ENCODE results near the gene SPNS1. TPM values are rescaled to one million over a fixed set of nuclear protein-coding genes. Genes with fewer than 3 reads are reported as not detected.
"Not testable (repeated sequence)": the region's sequence is repeated elsewhere in the genome, so short reads cannot be mapped to it uniquely, and the experiment has no call there.

Gene SPNS1
- total RNA-seq, 2 experiments from 2014 or later = 28.1 to 30.1 TPM

- not testable (repeated sequence) for ATAC-seq (ENCODE audit: low read depth); H3K27ac Mint-ChIP-seq; DNase-seq; H3K36me3 Mint-ChIP-seq; H3K4me1 Mint-ChIP-seq; H3K4me3 Mint-ChIP-seq; H3K27me3 Mint-ChIP-seq; H3K9me3 Mint-ChIP-seq
- POLR2A ChIA-PET = interaction anchor here (1.0 kb wide), 1 partner anchor 146 kb away, joined by 4 read pairs; no protein-coding TSS in a partner anchor
These were observed 4.9 kb upstream of the SPNS1 start for GRCh38 chr16:28969696-28970095.

GRCh38 chr16:28974007-28974436 lies 556 bp upstream of the SPNS1 start:
- no peaks in the 10 kb centered on the region for H3K27me3 Mint-ChIP-seq
- POLR2A ChIA-PET = interaction anchor here (0.6 to 6.2 kb wide), 9 partner anchors 13 to 490 kb away, joined by 3 to 62 read pairs (median 4); partner anchors contain the start of genes ATXN2L and LAT

DNA sequence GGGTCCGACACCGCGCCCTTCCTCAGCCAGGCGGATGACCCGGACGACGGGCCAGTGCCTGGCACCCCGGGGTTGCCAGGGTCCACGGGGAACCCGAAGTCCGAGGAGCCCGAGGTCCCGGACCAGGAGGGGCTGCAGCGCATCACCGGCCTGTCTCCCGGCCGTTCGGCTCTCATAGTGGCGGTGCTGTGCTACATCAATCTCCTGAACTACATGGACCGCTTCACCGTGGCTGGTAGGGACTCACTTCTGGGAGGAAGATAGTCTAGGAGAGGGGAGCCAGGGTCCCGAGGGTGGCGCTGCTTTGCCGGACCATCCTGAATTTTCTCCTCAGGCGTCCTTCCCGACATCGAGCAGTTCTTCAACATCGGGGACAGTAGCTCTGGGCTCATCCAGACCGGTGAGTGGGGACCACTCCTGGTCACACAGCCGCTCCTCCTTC lies 601 bp downstream of the SPNS1 start:
- DNase-seq (no peak), ATAC-seq (ENCODE audit: low read depth) (peak; percentile 13)
- Mint-ChIP-seq H3K27me3 (no peaks in the 10 kb centered on the region), H3K4me1 (peaks cover 21% of the 10 kb centered on the region), H3K9me3 (no peaks in the 10 kb centered on the region), H3K27ac (peak overlapping the region; percentile 88), H3K4me3 (peak overlapping the region; percentile 97), H3K36me3 (peaks cover 3% of the 10 kb centered on the region)
- POLR2A ChIA-PET = interaction anchor here (1.0 to 6.2 kb wide), 3 partner anchors 12 to 50 kb away, joined by 3 to 62 read pairs (median 3); partner anchors contain the start of genes LAT and RABEP2

More at GRCh38 chr16:28974007-28974436, 556 bp upstream of the SPNS1 start:
- Mint-ChIP-seq H3K9me3 (no peaks in the 10 kb centered on the region), H3K27ac (peak overlapping the region; percentile 88), H3K4me1 (peaks cover 23% of the 10 kb centered on the region), H3K36me3 (peaks cover 3% of the 10 kb centered on the region), H3K4me3 (peak overlapping the region; percentile 97)
- peak; percentile 4 for ATAC-seq (ENCODE audit: low read depth)
- no peak for DNase-seq

DNA sequence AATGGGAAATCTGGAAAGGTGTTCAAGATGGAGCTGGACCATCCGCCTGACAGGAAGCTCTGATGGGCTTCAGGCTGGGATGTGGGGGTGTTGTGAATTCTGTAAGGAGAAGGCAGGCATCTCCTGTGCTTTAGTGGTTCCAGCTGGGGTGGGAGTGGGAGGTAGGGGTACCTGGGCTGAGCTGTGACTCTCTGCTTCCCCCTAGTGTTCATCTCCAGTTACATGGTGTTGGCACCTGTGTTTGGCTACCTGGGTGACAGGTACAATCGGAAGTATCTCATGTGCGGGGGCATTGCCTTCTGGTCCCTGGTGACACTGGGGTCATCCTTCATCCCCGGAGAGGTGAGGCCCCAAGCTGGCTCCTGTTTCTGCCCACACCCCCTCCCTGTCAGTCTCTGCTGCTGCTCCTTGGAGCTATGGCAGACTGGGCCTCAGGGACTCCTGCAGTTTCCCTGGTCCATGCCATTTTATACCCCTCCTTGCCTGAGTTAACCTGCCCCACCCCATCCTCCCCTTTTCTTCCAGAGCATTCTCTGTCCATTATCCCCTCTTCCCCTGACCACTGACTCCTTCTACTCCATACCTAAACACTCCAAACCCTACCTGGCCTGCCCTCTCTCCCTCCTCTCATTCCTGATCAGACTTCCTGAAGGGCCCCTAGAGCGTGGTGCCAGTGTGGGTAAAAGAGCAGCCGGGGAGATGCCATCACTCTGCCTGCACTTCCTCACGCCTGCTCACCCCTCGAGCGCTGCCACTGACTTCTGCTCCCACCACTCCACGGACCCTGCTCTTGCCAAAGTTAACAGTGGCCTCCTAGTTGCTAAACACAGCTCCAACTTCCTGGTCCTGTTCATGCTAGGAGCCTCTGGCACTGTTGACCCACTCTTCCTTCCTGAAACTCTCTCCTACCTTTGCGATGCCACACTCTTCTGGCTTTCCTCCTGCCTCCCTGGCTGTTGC lies 3.4 kb downstream of the SPNS1 start:
- peaks cover 27% of the 10 kb centered on the region for H3K36me3 Mint-ChIP-seq
- no peaks in the 10 kb centered on the region for H3K27me3 Mint-ChIP-seq
- ATAC-seq (ENCODE audit: low read depth) (no peak), DNase-seq (no peak)
- H3K4me1 Mint-ChIP-seq = peaks cover 21% of the 10 kb centered on the region
- H3K4me3 Mint-ChIP-seq = no peak overlapping the region
- H3K27ac Mint-ChIP-seq = peak overlapping the region; percentile 80
- POLR2A ChIA-PET = interaction anchor here (0.6 to 6.2 kb wide), 2 partner anchors 9 to 103 kb away, joined by 3 to 62 read pairs; partner anchors contain the start of gene LAT
- H3K9me3 Mint-ChIP-seq = peaks cover 4% of the 10 kb centered on the region

GRCh38 chr16:28980330-28980729 lies 5.8 kb downstream of the SPNS1 start:
- H3K27me3 Mint-ChIP-seq; DNase-seq; H3K4me3 Mint-ChIP-seq; ATAC-seq (ENCODE audit: low read depth); POLR2A ChIA-PET; H3K9me3 Mint-ChIP-seq; H3K27ac Mint-ChIP-seq: not testable (repeated sequence)
- Mint-ChIP-seq H3K4me1 (peaks cover 29% of the 10 kb centered on the region), H3K36me3 (peaks cover 40% of the 10 kb centered on the region)

- no peaks in the 10 kb centered on the region for H3K27me3 Mint-ChIP-seq
- peaks cover 45% of the 10 kb centered on the region for H3K36me3 Mint-ChIP-seq
- H3K9me3 Mint-ChIP-seq = peaks cover 4% of the 10 kb centered on the region
- DNase-seq (no peak), ATAC-seq (ENCODE audit: low read depth) (no peak)
- no peak overlapping the region for H3K27ac Mint-ChIP-seq
- POLR2A ChIA-PET = interaction anchor here (0.9 kb wide), 1 partner anchor 27 kb away, joined by 3 read pairs; no protein-coding TSS in a partner anchor
- H3K4me3 Mint-ChIP-seq = no peak overlapping the region
- H3K4me1 Mint-ChIP-seq = peaks cover 23% of the 10 kb centered on the region
These were observed 6.4 kb downstream of the SPNS1 start for GRCh38 chr16:28980929-28981328.

- H3K4me3 Mint-ChIP-seq = no peak overlapping the region
- ATAC-seq (ENCODE audit: low read depth) = no peak
- H3K27ac Mint-ChIP-seq = peak overlapping the region; percentile 34
- peaks cover 18% of the 10 kb centered on the region for H3K4me1 Mint-ChIP-seq
- no peaks in the 10 kb centered on the region for H3K27me3 Mint-ChIP-seq
- POLR2A ChIA-PET = interaction anchor here (0.9 kb wide), 1 partner anchor 26 kb away, joined by 3 read pairs; no protein-coding TSS in a partner anchor
- H3K9me3 Mint-ChIP-seq = peaks cover 4% of the 10 kb centered on the region
- DNase-seq = peak; percentile 56
- peaks cover 51% of the 10 kb centered on the region for H3K36me3 Mint-ChIP-seq
These were observed 6.9 kb downstream of the SPNS1 start for GRCh38 chr16:28981517-28981916.

DNA sequence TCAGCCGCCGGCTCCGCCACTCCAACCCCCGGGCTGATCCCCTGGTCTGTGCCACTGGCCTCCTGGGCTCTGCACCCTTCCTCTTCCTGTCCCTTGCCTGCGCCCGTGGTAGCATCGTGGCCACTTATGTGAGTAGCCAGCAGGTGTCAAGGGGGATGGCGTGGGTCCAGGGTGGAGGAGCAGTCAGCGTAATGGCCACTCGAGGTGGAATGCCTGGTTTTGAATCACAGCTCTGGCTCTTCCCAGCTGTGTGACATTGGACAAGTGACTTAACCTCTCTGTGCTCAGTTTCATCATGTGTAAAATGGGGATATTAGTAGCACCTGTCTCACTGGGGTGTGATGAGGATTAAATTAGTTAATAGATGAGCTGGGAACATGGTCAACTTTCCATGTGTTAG lies 7.8 kb downstream of the SPNS1 start:
- H3K4me1 Mint-ChIP-seq = peaks cover 19% of the 10 kb centered on the region
- H3K4me3 Mint-ChIP-seq = no peak overlapping the region
- no peak for DNase-seq
- H3K27ac Mint-ChIP-seq = no peak overlapping the region
- no peaks in the 10 kb centered on the region for H3K27me3 Mint-ChIP-seq
- ATAC-seq (ENCODE audit: low read depth) = no peak
- POLR2A ChIA-PET = interaction anchor here (0.6 to 1.0 kb wide), 2 partner anchors 15 to 26 kb away, joined by 3 read pairs; no protein-coding TSS in a partner anchor
- H3K9me3 Mint-ChIP-seq = peaks cover 5% of the 10 kb centered on the region
- peaks cover 55% of the 10 kb centered on the region for H3K36me3 Mint-ChIP-seq

DNA sequence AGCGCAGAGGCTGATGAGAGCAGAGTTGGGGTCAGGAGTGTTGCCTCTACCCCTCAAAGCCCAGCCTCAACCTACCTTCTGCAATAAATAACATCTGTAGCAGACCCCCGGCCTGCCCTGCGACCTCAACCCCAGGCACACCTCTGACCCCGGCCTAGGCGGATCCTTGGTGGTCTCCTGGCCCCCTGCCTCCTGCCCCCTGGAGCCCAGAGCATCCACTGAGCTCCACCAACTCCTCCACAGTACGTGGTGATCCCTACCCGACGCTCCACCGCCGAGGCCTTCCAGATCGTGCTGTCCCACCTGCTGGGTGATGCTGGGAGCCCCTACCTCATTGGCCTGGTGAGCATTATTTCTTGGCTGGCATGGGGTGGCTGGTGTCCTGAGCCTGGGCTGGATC lies 8.4 kb downstream of the SPNS1 start:
- Mint-ChIP-seq H3K27ac (peak overlapping the region; percentile 95), H3K27me3 (no peaks in the 10 kb centered on the region), H3K4me1 (peaks cover 22% of the 10 kb centered on the region), H3K9me3 (peaks cover 5% of the 10 kb centered on the region), H3K36me3 (peaks cover 60% of the 10 kb centered on the region), H3K4me3 (no peak overlapping the region)
- DNase-seq (no peak), ATAC-seq (ENCODE audit: low read depth) (no peak)
- POLR2A ChIA-PET = interaction anchor here (0.6 to 7.6 kb wide), 4 partner anchors 8 to 27 kb away, joined by 3 to 62 read pairs (median 8); partner anchors contain the start of gene SPNS1

DNA sequence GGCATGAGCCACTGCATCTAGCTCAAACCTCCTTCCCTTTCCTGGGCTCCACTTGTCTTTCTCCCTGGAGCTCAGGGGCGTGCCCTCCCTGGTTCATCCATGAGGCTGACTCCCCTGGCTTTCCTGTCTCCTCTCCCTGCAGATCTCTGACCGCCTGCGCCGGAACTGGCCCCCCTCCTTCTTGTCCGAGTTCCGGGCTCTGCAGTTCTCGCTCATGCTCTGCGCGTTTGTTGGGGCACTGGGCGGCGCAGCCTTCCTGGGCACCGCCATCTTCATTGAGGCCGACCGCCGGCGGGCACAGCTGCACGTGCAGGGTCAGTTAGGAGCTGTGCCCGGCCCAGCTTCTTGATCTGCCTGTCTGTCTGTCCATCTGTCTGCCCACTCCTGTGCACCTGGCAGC lies 9.1 kb downstream of the SPNS1 start:
- Mint-ChIP-seq H3K4me1 (peaks cover 25% of the 10 kb centered on the region), H3K9me3 (peaks cover 5% of the 10 kb centered on the region), H3K4me3 (peak overlapping the region; percentile 95), H3K36me3 (peaks cover 64% of the 10 kb centered on the region), H3K27me3 (no peaks in the 10 kb centered on the region), H3K27ac (peak overlapping the region; percentile 95)
- POLR2A ChIA-PET = interaction anchor here (0.6 to 7.6 kb wide), 7 partner anchors 8 to 46 kb away, joined by 3 to 62 read pairs (median 5); partner anchors contain the start of gene SPNS1
- ATAC-seq (ENCODE audit: low read depth) (no peak), DNase-seq (no peak)

- POLR2A ChIA-PET = interaction anchor here (0.6 to 7.6 kb wide), 7 partner anchors 9 to 45 kb away, joined by 3 to 62 read pairs (median 13); partner anchors contain the start of gene SPNS1
- Mint-ChIP-seq H3K4me1 (peaks cover 29% of the 10 kb centered on the region), H3K36me3 (peaks cover 66% of the 10 kb centered on the region)
These were observed 9.5 kb downstream of the SPNS1 start for GRCh38 chr16:28984091-28984490.

GRCh38 chr16:28984619-28985135 lies 10.1 kb downstream of the SPNS1 start, which contains the start of gene LAT:
LAT (plus strand) TSS chr16:28985052; CDS start chr16:28985418, 366 bp downstream.
- Mint-ChIP-seq H3K27me3 (no peaks in the 10 kb centered on the region), H3K4me1 (peaks cover 35% of the 10 kb centered on the region), H3K9me3 (peaks cover 5% of the 10 kb centered on the region), H3K4me3 (peak within 1 kb of the TSS; percentile 95), H3K27ac (peak within 1 kb of the TSS; percentile 98), H3K36me3 (peaks cover 71% of the 10 kb centered on the region)
- ATAC-seq (ENCODE audit: low read depth) (peak; percentile 60), DNase-seq (peak; percentile 86)
- POLR2A ChIA-PET = interaction anchor here (0.8 to 7.6 kb wide), 10 partner anchors 9 to 989 kb away, joined by 3 to 62 read pairs (median 6); partner anchors contain the start of genes SPNS1 and TUFM

More at GRCh38 chr16:28984091-28984490, 9.5 kb downstream of the SPNS1 start:
- DNase-seq = no peak
- ATAC-seq (ENCODE audit: low read depth) = no peak
- H3K4me3 Mint-ChIP-seq = peak overlapping the region; percentile 95
- H3K27me3 Mint-ChIP-seq = no peaks in the 10 kb centered on the region
- peak overlapping the region; percentile 95 for H3K27ac Mint-ChIP-seq
- peaks cover 5% of the 10 kb centered on the region for H3K9me3 Mint-ChIP-seq

Data from activated naive CD8-positive, alpha-beta T cell treated with anti-CD3 and anti-CD28 coated beads, Interleukin-2, amount 10 ng/mL, durations not matched to agents 7 days and 5 days (primary cell).